Measurements from ENCODE around the gene FAM20A.

DNA sequence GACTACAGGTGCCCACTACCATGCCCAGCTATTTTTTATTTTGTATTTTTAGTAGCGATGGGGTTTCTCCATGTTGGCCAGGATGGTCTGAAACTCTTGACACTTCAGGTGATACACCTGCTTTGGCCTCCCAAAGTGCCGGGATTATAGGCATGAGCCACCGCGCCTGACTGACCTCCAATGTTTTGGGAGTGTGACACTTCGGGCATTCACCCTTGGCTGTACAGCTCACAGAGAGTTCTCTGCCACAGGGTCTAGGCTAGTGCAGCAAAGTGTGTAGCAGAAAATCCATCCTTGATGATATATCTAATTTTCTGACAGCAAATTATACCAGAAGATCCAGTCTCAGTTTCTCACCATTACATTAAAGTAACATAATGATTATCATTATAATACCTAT, 14.1 kb downstream of the FAM20A start:
- TF ChIP-seq, protein P1, sequence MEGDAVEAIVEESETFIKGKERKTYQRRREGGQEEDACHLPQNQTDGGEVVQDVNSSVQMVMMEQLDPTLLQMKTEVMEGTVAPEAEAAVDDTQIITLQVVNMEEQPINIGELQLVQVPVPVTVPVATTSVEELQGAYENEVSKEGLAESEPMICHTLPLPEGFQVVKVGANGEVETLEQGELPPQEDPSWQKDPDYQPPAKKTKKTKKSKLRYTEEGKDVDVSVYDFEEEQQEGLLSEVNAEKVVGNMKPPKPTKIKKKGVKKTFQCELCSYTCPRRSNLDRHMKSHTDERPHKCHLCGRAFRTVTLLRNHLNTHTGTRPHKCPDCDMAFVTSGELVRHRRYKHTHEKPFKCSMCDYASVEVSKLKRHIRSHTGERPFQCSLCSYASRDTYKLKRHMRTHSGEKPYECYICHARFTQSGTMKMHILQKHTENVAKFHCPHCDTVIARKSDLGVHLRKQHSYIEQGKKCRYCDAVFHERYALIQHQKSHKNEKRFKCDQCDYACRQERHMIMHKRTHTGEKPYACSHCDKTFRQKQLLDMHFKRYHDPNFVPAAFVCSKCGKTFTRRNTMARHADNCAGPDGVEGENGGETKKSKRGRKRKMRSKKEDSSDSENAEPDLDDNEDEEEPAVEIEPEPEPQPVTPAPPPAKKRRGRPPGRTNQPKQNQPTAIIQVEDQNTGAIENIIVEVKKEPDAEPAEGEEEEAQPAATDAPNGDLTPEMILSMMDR (IDR thresholded peaks at IDR 0.05; ENCODE audit: poor library complexity, severe bottlenecking), result no peak
- no peak for TF ChIP-seq EP300 (conservative IDR thresholded peaks at IDR 0.05; ENCODE audit: poor library complexity, severe bottlenecking)
- no peak for TF ChIP-seq RAD21 (conservative IDR thresholded peaks at IDR 0.05)
- TF ChIP-seq EZH2 (IDR thresholded peaks at IDR 0.05; ENCODE audit: borderline replicate concordance, insufficient read depth, low read length, poor library complexity, severe bottlenecking), result no peak
- TF ChIP-seq POLR2AphosphoS5 (IDR thresholded peaks at IDR 0.05), result no peak

Measured in neural cell (in vitro differentiated cells).